Natural killer cell (primary cell): ENCODE data around the gene SYNCRIP. TPM values are rescaled to one million over a fixed set of nuclear protein-coding genes. Genes with fewer than 3 reads are reported as not detected.
"Not testable (repeated sequence)": the region's sequence is repeated elsewhere in the genome, so short reads cannot be mapped to it uniquely, and the experiment has no call there.

Experiments
- ATAC-seq, 3 donors: fragments of 150-1000 bp in 2 of 3; fragments of 200-7000 bp in 1 of 3; cut with Tn5 transposase; 1 replicate in 1 of 3; 2 replicates in 2 of 3; pipeline ENCODE4 v1.10.0; 2021; ENCODE audit warnings: mild to moderate bottlenecking in 2 of 3, moderate library complexity in 2 of 3
- DNase-seq, 2 donors: peaks; one replicate each; pipeline versions ENCODE4 v3.0.0 to v3.0.0-alpha.2; 2013 to 2021; ENCODE audit warnings: mixed read lengths in 1 of 2
- H3K27ac ChIP-seq: one replicate; pipeline ENCODE4 v1.5.1; 2013; ENCODE audit warnings: mild to moderate bottlenecking, low read length
- H3K27me3 ChIP-seq: one replicate; pipeline ENCODE4 v1.6.1; 2013; ENCODE audit warnings: low read length; ENCODE audit not compliant: control insufficient read depth, insufficient read depth
- H3K36me3 ChIP-seq: one replicate; pipeline ENCODE4 v1.6.1; 2013; ENCODE audit warnings: low read length; ENCODE audit not compliant: control insufficient read depth, insufficient read depth
- H3K4me1 ChIP-seq: one replicate; pipeline ENCODE4 v1.6.1; 2013; ENCODE audit warnings: low read length; ENCODE audit not compliant: control insufficient read depth, insufficient read depth
- H3K4me3 ChIP-seq: one replicate; pipeline ENCODE4 v1.5.1; 2013; ENCODE audit warnings: low read length
- H3K9me3 ChIP-seq: one replicate; pipeline ENCODE4 v1.6.1; 2013; ENCODE audit warnings: low read length; ENCODE audit not compliant: control insufficient read depth, insufficient read depth
- H3K27ac Mint-ChIP-seq, 2 donors: one replicate each; pipeline ENCODE4 v1.8.0; 2022; ENCODE audit warnings: mild to moderate bottlenecking in 2 of 2, mixed read lengths in 2 of 2, moderate library complexity in 1 of 2
- H3K27me3 Mint-ChIP-seq, 2 donors: one replicate each; pipeline ENCODE4 v1.8.0; 2022; ENCODE audit warnings: low read depth in 2 of 2, mixed read lengths in 2 of 2
- H3K36me3 Mint-ChIP-seq: one replicate; pipeline ENCODE4 v1.8.0; 2022; ENCODE audit warnings: mixed read lengths
- H3K4me1 Mint-ChIP-seq, 2 donors: one replicate each; pipeline ENCODE4 v1.8.0; 2022; ENCODE audit warnings: mixed read lengths in 2 of 2
- H3K4me3 Mint-ChIP-seq: one replicate; pipeline ENCODE4 v1.8.0; 2022; ENCODE audit warnings: mild to moderate bottlenecking, moderate library complexity, mixed read lengths
- H3K9me3 Mint-ChIP-seq, 2 donors: one replicate each; pipeline ENCODE4 v1.8.0; 2022; ENCODE audit warnings: mixed read lengths in 2 of 2
- WGBS: methylation state at CpG from one replicate; pipeline ENCODE4 v1.1.7; 2013; ENCODE audit warnings: missing lambda C conversion rate; ENCODE audit not compliant: insufficient coverage; 5-methylcytosine and 5-hydroxymethylcytosine counted together
- intact Hi-C: fragments of 100-400 bp; cut with micrococcal nuclease; formaldehyde crosslinking; loops from one replicate; pipeline ENCODE4 v1.14.2; 2022
- total RNA-seq, 4 donors: library from RNA; stranded (reverse); fragments of 120-200 nt in 1 of 4; gene quantifications; one replicate each; pipeline versions ENCODE4 v1.2.3 to v1.2.4, GENCODE V29; 2013 to 2022
- TF ChIP-seq, protein P1 (sequence below): fragments of 200-600 bp; IDR thresholded peaks from one replicate; pipeline ENCODE4 v1.8.0; 2022; ENCODE audit warnings: antibody characterized with exemption

The SYNCRIP gene
- total RNA-seq, 3 donors from 2014 or later (not counting 1 experiment from before 2014, with no cell fraction given): 65.8 to 99.1 (median 80.9) TPM

GRCh38 chr6:85568411-85568810, 74.3 kb downstream of the SYNCRIP start:
- Mint-ChIP-seq H3K27ac (peak overlapping the region; percentile 39 to 67), H3K4me3 (no peak overlapping the region), H3K36me3 (peaks cover 5% of the 10 kb centered on the region), H3K9me3 (no peaks in the 10 kb centered on the region), H3K27me3 (no peaks in the 10 kb centered on the region), H3K4me1 (peaks cover 11 to 16% of the 10 kb centered on the region in 2 donors)
- no peak overlapping the region for H3K27ac ChIP-seq
- H3K27me3 ChIP-seq: no peaks in the 10 kb centered on the region
- no peak for ATAC-seq
- no peaks in the 10 kb centered on the region for H3K9me3 ChIP-seq
- H3K4me1 ChIP-seq: no peaks in the 10 kb centered on the region
- H3K36me3 ChIP-seq: peaks cover 27% of the 10 kb centered on the region
- whole genome bisulfite sequencing: 100% methylated on average over 1 of the region's 6 CpGs
- TF ChIP-seq, protein P1, sequence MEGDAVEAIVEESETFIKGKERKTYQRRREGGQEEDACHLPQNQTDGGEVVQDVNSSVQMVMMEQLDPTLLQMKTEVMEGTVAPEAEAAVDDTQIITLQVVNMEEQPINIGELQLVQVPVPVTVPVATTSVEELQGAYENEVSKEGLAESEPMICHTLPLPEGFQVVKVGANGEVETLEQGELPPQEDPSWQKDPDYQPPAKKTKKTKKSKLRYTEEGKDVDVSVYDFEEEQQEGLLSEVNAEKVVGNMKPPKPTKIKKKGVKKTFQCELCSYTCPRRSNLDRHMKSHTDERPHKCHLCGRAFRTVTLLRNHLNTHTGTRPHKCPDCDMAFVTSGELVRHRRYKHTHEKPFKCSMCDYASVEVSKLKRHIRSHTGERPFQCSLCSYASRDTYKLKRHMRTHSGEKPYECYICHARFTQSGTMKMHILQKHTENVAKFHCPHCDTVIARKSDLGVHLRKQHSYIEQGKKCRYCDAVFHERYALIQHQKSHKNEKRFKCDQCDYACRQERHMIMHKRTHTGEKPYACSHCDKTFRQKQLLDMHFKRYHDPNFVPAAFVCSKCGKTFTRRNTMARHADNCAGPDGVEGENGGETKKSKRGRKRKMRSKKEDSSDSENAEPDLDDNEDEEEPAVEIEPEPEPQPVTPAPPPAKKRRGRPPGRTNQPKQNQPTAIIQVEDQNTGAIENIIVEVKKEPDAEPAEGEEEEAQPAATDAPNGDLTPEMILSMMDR: no peak
- intact Hi-C loops: no loop called here
- DNase-seq: no peak
- no peak overlapping the region for H3K4me3 ChIP-seq

DNA sequence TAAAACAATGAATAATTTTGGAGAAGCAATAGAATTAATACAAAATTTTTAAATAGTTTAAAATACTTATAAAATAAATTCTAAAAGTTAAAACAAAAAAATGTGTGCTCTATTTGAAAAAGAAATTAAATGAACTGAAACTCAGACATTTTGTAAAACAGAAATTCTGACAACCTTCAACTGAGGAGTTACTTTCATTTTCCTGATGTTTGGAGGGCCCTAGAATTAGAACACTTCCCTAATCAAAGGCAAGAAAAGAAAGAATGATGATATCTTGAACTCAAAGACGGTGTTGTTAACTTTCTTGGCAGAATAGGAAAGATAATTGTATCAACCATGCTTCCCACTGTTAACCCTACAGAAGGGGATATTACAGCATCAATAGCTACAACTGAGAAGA, 77.0 kb downstream of the SYNCRIP start:
- DNase-seq (no peak), ATAC-seq (no peak)
- peaks cover 5% of the 10 kb centered on the region for H3K36me3 Mint-ChIP-seq
- no peaks in the 10 kb centered on the region for H3K4me1 ChIP-seq
- peak overlapping the region in 1 of 2 donors; percentile 61 for H3K27ac Mint-ChIP-seq
- H3K27ac ChIP-seq: no peak overlapping the region
- H3K27me3 ChIP-seq: no peaks in the 10 kb centered on the region
- H3K27me3 Mint-ChIP-seq: no peaks in the 10 kb centered on the region
- H3K9me3 ChIP-seq: no peaks in the 10 kb centered on the region
- peaks cover 9 to 11% of the 10 kb centered on the region in 2 donors for H3K4me1 Mint-ChIP-seq
- no peak overlapping the region for H3K4me3 Mint-ChIP-seq
- peaks cover 24% of the 10 kb centered on the region for H3K36me3 ChIP-seq
- H3K4me3 ChIP-seq: no peak overlapping the region
- TF ChIP-seq, protein P1: no peak
- no peaks in the 10 kb centered on the region for H3K9me3 Mint-ChIP-seq
- no CpG with 5 or more reads among the region's 1 CpG for WGBS
- intact Hi-C loops: no loop called here

- DNase-seq, H3K9me3 Mint-ChIP-seq, H3K27me3 Mint-ChIP-seq, H3K4me3 Mint-ChIP-seq, H3K4me1 ChIP-seq, H3K4me1 Mint-ChIP-seq, H3K27ac ChIP-seq, intact Hi-C loops, ATAC-seq, H3K36me3 Mint-ChIP-seq, H3K9me3 ChIP-seq, H3K4me3 ChIP-seq, H3K27me3 ChIP-seq: not testable (repeated sequence)
- no CpG with 5 or more reads among the region's 2 CpGs for WGBS
- H3K36me3 ChIP-seq: peaks cover 26% of the 10 kb centered on the region
- H3K27ac Mint-ChIP-seq: peak overlapping the region in 1 of 2 donors; percentile 41
Observed at GRCh38 chr6:85564223-85564622, 78.5 kb downstream of the SYNCRIP start.

Other genes starting within 250 kb of the SYNCRIP start
- under 1 TPM in 2 of 3 donors, not detected in 1; 0.57 to 0.70 TPM for gene NT5E, start 192.8 kb downstream of the SYNCRIP start, total RNA-seq
- 100 to 1,000 TPM in 1 of 3 donors, 10 to 100 TPM in 2; 73.0 to 109 (median 80.3) TPM for gene SNX14, start 49.0 kb downstream of the SYNCRIP start, total RNA-seq